ENCODE results near the gene GGN.
A peak's percentile ranks its signal among the peaks of the same experiment; 100 is the strongest.
"Not testable (repeated sequence)": the region's sequence is repeated elsewhere in the genome, so short reads cannot be mapped to it uniquely, and the experiment has no call there.

The GGN gene, protein sequence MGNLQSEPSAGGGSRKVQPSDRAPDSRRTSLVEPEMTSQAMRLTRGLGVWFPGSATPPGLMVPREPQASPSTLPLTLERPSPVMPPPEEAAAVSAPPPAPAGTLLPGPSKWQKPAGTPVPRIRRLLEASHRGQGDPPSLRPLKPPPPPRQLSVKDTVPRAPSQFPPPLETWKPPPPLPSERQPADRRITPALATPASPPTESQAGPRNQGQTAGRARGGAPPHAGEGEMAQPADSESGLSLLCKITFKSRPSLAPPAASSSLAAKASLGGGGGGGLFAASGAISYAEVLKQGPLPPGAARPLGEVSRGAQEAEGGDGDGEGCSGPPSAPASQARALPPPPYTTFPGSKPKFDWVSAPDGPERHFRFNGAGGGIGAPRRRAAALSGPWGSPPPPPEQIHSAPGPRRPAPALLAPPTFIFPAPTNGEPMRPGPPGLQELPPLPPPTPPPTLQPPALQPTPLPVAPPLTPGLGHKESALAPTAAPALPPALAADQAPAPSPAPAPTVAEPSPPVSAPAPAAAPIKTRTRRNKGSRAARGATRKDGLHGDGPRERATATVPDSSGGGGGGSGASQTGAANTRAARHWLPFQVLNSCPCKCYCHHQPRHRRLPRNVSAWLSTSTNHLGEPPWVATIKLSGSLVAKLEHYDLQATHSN

DNA sequence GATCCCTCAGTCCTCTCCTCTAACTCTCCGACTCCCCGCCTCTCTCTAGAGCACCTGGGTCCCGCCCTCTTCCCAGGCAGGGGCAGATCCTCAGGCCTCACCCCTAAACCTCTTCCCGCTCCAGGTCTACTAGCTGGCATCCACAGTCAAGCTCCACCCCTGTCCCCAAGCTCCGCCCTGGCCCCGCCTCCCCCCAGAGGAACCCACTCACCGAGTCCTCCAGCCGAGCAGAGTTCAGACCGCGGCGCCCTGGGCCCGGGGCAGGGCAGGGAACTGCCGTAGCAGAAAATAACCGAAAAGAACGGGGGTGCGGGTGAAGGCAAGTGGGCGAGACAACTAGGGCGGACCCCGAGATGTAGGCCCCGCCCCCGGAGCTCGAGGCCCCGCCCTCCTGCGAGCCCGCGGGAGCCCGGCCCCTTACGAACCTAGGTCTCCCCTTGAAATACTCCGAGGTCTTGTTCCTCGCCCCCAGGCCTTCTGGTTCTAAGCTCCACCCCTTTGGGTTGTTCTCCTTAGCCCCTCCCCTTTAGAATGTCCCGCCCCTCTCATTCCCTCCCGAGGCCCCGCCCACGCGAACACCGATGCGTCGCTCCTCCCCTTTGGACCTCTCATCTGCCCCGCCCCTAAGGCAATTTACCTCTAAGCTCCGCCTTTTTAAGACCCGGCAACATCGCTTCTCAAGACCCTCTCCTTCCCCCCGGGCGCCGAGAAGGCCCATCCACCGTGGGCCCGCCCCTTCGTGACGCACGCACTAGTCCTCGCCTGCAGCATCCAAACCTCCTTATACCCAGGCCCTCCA is at the start of gene GGN:
GGN (minus strand) TSS at position 485 of the 799 bp plus-strand sequence. CDS start 773 bp downstream, outside the sequence.
- peak; percentile 64 for DNase-seq

DNA sequence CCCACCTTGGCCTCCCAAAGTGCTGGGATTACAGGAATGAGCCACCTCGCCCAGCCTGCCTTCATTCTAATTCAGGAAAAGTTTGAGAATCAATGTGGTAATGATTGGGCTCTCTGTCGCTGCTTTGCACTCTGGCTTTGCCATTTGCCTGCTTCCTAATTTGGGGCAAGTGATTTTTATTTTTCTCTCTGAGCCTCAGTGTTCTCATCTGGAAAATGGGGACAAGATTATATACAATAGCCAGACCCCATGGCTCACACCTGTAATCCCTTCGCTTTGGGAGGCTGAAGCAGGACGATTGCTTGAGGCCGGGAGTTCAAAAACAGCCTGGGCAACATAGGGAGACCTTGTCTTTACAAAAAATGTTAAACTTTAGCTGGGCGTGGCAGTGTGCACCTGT is 49.5 kb upstream of the GGN start:
- DNase-seq, result no peak

DNA sequence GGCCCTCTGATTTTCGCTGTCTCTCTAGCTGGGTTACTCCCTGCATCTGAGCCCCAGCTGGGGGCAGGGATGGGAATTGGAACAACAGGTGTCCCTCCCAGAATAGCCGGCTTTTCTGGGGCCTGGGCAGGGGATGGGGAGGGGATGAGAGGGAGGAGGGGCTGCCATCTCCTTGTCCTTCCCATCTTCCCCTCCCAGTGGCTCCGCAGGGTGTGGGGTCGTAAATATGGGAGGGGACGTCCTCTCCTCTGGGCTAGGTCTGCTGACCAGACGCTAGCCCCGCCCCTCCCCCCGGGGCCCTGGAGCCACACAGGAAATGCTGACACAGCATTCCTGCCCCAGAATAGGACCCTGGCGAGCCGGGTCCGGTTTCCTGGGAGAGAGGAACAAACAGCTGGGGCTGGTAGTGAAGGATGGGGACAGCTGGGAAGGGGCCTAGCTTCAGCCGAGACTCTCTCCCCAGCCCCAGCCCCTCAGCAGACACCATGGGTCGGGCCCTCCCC is 46.8 kb upstream of the GGN start:
- no peak for DNase-seq

DNA sequence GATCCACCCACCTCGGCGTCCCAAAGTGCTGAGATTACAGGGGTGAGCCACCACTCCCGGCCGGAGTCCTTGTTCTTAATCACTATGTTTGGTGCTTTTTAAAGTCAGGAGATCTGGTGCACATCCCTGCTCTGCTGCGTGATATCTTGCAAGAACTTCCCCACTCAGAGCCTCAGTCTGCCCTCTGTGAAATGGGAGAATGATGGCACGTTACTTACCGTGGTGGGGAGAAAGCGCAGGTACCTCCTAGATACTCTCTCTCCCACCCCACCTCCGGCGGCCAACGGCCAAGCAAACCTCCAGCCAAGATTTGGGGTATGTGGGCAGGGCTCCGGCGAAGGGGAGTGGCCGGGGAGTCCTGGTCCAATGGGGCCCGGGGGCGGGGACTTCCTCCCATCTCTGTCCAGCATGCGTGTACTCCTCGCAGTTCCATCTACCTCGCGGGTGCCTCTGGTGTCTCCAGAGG is 45.5 kb upstream of the GGN start, which contains the start of gene RYR1:
RYR1 (plus strand) TSS at position 424 of the 466 bp plus-strand sequence. CDS start 139 bp downstream, outside the sequence.
- DNase-seq, result peak; percentile 45

DNA sequence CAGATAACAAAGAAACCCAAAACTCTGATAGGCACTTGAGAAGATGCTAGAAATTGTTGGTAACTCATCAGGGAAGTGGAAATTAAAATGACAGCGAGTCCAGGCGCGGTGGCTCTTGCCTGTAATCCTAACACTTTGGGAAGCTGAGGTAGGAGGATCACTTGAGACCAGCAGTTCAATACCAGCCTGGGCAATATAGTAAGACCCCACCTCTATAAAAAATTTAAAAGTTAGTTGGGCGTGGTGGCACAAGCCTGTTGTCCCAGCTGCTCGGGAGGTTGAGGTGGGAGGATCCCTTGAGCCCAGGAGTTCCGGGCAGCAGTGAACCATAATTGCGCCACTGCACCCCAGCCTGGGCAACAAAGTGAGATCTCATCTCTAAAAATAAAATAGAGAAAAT is 43.1 kb upstream of the GGN start:
- DNase-seq, result no peak

DNA sequence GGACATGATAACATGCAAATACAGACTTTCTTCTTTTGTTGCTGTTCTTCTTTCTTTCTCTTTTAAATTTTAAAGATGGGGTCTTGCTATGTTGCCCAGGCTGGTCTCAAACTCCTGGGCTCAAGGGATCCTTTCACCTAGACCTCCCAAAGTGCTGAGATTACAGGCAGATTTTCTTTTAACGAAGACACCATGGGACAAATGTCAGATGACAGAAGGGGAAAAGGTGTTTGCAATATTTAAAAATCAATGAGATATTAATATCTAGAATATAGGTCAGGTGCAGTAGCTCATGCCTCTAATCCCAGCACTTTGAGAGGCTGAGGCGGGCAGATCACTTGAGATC is 42.0 kb upstream of the GGN start:
- DNase-seq, result no peak

DNA sequence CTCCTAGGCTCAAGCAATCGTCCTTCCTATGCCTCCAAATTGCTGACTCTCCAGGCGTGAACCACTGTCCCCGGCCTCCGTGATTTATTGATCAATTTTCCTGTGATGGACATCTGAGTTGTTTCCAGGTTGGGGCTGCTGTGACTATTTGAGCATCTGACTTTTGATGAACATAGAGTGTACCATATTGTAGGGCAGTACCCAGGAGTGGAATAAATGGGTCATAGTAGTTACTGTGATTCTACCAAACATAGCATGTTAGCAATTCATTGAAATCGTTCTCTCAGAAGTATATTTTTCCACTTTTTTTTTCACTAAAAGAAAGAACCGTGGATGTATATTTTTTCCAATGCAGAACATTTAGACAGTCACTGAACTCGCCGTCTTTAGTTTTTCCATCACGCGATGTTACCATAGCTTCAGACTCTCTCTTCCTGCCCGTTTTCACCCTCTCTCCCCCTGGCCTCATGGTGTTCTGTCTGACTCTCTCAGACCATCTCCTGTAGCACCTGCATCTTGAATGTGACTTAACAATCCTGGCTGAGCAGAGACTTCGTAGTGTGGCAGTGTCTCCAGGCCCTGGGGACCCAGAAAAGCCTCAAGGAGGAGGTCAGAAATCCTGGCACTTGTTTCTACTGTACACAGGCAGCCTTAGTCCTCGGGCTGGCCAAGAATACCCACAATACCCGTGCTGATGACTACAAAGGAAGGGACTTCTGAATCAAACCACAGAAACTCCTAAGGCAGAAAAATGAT is 41.4 kb upstream of the GGN start:
- DNase-seq, result no peak

DNA sequence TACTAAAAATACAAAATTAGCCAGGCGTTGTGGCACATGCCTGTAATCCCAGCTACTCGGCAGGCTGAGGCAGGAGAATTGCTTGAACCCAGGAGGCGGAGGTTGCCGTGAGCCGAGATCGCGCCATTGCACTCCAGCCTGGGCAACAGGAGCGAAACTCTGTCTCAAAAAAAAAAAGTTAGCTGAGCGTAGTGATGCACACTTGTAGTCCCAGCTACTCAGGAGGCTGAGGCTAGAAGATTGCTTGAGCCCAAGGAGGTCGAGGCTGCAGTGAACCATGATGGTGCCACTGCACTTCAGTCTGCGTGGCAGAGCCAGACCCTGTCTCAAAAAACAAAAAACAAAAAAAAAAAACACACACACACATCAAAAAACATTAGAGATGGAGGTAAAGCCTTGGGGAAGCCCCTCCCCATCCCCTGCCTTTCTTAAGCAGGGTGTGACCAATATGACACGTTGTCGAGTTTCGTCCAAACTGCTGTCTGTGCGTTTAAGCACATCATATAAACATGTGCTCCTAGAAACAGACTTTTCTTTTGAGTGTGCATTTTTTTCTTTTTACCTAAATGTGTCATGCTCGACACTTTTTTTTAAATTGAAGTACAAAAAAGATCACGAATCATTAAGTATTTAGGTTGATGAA is 39.3 kb upstream of the GGN start:
- DNase-seq, result peak; percentile 20

DNA sequence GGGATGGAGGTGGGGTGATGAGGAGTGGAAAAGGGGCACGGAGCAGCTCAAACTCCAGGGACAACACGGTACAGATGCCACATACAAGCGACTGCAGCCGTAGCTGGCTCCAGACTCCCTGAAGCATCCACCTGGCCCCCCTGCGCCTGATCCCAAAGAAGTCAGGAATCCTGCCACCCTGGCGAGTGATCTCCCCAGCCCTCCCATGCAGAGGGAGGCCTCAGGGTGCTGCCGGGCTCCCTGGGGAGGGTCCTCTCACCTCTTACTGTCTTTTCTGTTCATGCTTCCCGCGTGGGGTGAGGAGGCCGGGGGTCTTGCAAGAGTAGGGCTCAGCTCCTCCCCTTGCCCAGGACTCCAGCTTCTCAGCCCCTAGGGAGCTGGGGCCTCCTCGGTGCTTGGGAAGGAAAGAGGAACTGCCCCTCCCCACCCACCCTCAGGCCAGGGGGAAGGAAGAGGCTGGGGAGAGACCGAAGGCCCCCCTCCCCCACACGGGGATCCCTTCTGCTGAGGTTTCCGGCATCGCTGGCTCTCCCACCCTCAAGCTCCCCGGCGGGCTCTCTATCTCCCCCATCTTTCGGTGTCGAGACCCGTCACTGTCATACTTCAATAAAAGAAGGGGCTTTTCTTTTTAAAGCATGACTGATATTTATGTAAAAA is 38.1 kb upstream of the GGN start, which contains the start of gene RASGRP4:
RASGRP4 (minus strand) TSS at position 410 of the 657 bp plus-strand sequence; CDS start at position 282, 128 bp downstream.
- peak; percentile 49 for DNase-seq

DNA sequence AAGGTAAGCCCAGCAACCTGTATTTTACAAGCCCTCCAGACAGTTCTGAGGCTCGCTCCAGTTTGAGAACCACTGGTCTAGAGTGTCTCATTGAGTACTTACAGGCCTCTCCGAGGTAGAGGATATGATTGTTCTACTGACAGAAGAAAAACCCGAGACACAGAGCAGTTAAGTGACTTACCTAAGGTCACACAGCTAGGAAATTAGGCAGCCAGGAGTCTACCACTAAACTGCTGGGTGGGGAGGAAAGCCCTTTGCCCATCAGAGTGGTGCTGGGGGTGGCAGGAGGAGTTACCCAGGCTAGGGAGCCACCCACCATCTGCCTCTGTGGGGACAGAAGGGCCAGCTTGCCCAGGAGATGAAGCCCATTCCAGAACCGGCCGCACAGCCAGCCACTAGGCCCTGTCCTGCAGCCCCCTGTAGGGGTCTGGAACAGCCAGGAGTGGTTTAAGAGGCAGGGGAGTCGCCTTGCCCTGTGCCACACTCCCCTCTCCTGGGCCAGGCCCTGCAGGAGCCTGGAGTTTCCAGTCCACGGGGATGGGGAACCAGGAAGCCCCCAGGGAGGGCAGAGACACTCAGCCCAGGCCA is 37.5 kb upstream of the GGN start:
- DNase-seq, result no peak

DNA sequence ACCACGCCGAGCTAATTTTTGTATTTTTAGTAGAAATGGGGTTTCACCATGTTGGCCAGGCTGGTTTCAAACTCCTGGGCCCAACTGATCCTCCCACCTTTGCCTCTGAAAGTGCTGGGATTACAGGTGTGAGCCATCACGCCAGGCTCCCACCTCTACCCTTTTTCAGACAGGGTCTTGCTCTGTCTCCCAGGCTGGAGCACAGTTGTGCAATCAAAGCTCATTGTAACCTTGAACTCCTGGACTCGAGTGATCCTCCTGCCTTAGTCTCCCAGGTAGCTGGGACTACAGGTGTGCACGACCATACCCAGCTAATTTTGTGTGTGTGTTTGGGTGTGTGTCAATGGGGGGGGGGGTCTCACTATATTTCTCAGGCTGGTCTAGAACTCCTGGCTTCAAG is 36.4 kb upstream of the GGN start:
- DNase-seq, result no peak

DNA sequence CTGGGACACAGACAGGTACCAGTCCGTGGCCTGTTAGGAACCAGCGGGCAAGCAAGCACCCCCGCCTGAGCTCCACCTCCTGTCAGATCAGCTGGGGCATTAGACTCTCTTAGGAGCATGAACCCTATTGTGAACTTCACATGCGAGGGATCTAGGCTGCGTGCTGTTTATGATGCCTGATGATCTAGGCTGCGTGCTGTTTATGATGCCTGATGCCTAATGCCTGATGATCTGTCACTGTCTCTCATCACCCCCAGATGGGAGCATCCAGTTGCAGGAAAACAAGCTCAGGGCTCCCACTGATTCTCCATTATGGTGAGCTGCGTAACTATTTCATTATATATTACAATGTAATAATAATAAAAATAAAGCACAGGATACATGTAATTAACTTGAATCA is 34.6 kb upstream of the GGN start:
- DNase-seq, result no peak

DNA sequence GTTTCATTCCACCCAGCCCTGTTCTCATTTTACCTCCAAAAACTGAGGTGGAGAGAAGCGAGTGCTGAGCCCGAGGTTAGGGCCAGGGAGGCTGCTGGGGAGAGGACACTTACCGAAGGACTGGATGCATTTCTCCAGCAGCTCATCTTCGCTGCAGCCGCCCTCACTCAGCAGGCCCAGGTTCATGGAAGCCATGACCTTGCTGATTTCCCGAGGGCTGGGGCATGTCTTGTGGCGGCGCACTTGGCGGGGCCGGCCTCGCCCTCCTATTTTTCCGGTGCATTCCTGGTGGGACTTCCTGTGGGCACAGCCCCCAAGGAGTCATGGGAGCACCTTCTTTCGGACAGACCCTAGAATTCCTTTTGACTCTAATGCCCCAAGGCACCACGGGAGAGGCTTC is 34.0 kb upstream of the GGN start:
- DNase-seq, result no peak

DNA sequence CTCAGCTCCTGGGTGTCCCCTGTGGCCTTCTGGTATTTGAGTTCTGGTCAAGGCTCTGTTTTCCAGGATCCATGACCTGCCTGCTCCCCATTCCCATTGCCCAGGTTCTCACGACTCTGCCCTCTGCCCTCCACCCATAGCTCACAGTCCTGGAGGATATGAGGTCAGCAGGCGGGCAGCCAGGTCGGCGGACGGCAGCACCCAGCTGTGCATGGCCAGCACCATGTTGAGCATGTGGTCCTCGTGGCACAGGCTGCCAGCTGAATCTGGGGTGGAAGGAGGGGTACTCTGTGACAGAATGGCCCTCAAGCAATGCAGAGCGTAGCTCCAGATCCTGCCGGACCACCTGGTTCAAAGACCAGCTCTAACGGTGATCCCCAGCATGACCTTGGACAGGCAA is 33.1 kb upstream of the GGN start:
- DNase-seq, result no peak

DNA sequence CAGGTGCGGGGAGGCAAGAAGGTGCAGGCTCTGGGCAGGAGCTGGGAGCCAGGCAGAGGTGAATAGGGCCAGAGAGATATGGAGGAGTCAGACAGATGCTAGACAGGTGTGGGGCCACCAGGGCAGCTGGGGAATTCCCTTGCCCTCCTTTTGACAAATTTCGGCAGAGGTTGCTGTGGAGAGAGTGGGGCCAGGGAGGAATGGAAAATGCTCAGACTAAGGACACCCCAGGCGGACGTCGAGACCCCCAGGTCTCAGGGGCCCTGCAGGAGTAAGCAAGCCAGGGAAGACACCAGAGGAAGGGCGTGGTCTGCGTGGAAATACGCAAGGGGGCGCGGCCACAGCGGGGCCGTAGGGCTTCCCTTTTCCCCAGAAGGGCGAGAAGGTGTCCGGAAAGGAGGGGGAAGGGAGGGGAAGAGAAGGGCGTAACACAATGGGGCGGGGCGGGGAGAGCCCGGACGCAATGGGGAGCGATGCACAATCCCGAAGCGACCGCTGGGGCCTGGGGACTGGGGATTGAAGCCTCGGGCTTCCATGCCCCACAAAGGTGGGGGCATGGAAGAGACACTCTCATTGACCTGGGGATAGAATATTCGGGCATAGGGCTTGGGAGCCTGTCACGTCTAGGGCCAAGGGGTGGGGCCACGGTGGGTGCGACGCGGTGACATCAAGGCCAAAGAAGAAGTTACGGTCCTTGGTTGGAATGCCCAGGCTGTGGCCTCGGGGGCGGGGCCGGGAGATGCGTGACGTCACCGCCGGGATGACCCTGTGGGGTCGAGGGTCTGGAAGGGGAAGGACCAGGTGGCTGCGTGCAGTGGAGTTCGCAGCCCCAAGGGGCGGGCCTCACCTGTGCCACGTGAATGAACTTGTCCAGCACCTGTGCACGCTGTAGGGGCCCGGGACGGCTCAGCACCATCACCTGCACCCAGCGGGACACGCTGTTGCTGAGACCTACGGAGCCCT is 30.0 kb upstream of the GGN start:
- peak; percentile 92 for DNase-seq

DNA sequence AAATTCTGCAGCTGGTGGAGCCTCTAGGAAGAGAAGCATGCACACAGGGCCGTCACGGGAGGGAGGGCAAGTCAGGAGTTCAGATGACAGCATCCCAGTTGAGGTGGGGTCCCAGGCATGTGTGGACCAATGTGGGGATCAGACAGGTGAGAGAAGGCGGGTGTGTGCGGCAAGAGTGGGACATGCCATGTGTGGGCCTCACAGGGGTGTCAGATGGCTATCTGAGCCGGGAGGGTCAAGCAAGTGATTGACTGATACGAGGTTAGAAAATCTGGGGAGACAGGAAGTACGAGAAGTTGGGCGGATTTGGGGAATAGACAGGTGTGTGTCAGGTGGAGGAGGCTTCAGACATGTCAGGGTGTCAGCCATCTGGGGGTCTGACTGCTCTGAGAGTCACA is 29.3 kb upstream of the GGN start:
- DNase-seq, result no peak

DNA sequence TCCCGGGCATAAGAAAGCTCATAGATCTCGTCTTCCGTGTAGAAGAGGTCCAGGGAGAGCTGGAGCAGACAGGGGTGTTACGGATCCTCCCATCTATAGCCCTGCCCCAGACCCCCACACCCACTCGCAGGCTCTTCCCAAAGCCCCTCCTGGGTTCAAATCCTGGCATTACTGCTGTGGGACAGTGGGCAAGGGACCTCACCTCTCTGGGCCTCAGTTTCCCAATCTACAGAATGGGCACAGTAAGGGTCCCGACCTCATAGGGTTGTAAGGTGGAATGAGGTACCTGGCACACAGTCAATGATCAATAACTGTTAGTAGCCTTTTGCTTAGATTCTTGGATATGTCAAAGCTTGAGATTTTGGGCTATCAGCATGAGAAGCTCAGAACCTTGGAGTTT is 25.6 kb upstream of the GGN start:
- no peak for DNase-seq

DNA sequence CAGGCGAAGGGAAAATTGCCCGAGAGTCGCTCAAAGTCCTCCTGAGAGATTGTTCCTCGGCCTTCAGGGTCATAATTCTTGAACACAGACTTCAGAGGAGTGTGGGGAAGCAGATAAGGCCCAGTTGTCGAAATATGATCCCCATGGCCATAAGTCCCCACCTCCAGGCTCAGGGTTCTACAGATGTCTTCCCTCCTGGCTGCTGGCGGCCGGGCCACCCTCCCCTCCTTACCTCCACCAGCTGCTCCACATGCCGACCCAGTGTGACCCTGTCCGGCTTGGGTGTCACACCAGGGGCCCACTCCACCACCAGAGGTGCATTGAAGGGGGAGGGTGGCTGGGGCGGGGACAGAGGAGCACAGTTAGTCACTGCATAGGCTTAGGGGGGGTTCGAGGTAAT is 25.1 kb upstream of the GGN start:
- no peak for DNase-seq

DNA sequence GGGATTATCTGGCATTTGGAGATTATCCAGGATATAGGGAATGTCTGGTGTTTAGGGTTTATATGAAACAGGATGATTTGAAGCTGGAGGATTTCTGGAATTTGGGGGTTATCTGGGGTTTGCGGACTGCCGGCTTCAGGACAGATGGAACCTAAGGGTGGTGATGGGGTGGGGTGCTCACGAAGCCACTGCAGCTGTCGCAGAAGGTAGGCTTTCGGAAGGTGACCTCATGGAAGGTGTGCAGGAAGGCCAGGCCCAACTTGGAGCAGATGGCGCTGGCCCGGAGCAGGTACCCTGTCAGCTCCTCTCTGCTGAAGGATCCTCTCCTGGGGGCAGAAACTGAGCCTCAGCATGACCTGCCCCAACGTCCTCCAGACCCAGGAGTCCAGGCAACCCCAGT is 24.7 kb upstream of the GGN start:
- DNase-seq, result no peak

DNA sequence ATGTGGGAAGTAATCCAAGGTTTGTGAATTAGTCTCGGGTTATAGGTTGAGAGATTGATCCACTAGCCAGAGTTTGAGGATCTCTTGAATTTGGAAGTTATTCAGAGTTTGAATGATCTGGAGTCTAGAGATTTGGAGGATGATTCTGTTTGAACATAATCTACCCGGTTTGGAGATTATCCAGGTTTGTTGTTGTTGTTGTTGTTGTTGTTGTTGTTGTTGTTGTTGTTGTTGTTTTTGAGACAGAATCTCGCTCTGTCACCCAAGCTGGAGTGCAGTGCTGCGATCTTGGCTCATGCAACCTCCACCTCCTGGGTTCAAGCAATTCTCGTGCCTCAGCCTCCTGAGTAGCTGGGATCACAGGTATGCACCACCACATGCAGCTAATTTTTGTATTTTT is 24.1 kb upstream of the GGN start:
- not testable (repeated sequence) for DNase-seq

Data from inflammatory macrophage treated with lipopolysaccharide for 4 hours (primary cell).